ENCODE results near the gene TOP2B. TPM values are rescaled to one million over a fixed set of nuclear protein-coding genes. Genes with fewer than 3 reads are reported as not detected.
A peak's percentile ranks its signal among the peaks of the same experiment; 100 is the strongest.

TOP2B gene
- total RNA-seq, result 100 to 1,000 TPM; 139 to 143 TPM

GRCh38 chr3:25664812-25665314 is at the start of gene TOP2B:
Gene TOP2B, minus strand, starts transcription at chr3:25664907. Its CDS starts 610 bp downstream, at chr3:25664297.
- POLR2A ChIA-PET, result interaction anchor here (1.5 kb wide), 2 partner anchors 118 to 125 kb away, joined by 6 to 11 read pairs; partner anchors contain the start of genes NGLY1 and OXSM
- Mint-ChIP-seq H3K4me3 (peak within 1 kb of the TSS; percentile 94), H3K4me1 (peaks cover 31% of the 10 kb centered on the region), H3K36me3 (peaks cover 7% of the 10 kb centered on the region), H3K9me3 (no peaks in the 10 kb centered on the region), H3K27ac (peak within 1 kb of the TSS; percentile 98), H3K27me3 (no peaks in the 10 kb centered on the region)
- ATAC-seq (ENCODE audit: low read depth), result peak; percentile 89
- DNase-seq, result peak; percentile 92

- no peak overlapping the region for H3K27ac Mint-ChIP-seq
- H3K4me1 Mint-ChIP-seq, result no peaks in the 10 kb centered on the region
- H3K4me3 Mint-ChIP-seq, result no peak overlapping the region
- ATAC-seq (ENCODE audit: low read depth) (no peak), DNase-seq (no peak)
- H3K36me3 Mint-ChIP-seq, result peaks cover 9% of the 10 kb centered on the region
- peaks cover 6% of the 10 kb centered on the region for H3K9me3 Mint-ChIP-seq
- POLR2A ChIA-PET, result no interaction called here
- peaks cover 4% of the 10 kb centered on the region for H3K27me3 Mint-ChIP-seq
Observed at GRCh38 chr3:25713341-25713985, 48.8 kb upstream of the TOP2B start.

GRCh38 chr3:25711090-25711489 is 46.4 kb upstream of the TOP2B start:
- Mint-ChIP-seq H3K27me3 (peaks cover 5% of the 10 kb centered on the region), H3K36me3 (no peaks in the 10 kb centered on the region), H3K4me1 (no peaks in the 10 kb centered on the region), H3K27ac (no peak overlapping the region), H3K4me3 (no peak overlapping the region), H3K9me3 (peaks cover 1% of the 10 kb centered on the region)
- ATAC-seq (ENCODE audit: low read depth) (no peak), DNase-seq (no peak)
- POLR2A ChIA-PET, result no interaction called here

GRCh38 chr3:25708036-25708435 is 43.3 kb upstream of the TOP2B start:
- Mint-ChIP-seq H3K36me3 (no peaks in the 10 kb centered on the region), H3K9me3 (peaks cover 1% of the 10 kb centered on the region), H3K4me1 (no peaks in the 10 kb centered on the region), H3K4me3 (no peak overlapping the region), H3K27ac (no peak overlapping the region), H3K27me3 (peaks cover 5% of the 10 kb centered on the region)
- POLR2A ChIA-PET, result no interaction called here
- ATAC-seq (ENCODE audit: low read depth) (no peak), DNase-seq (no peak)

GRCh38 chr3:25707268-25707926 is 42.7 kb upstream of the TOP2B start:
- peaks cover 1% of the 10 kb centered on the region for H3K9me3 Mint-ChIP-seq
- peaks cover 8% of the 10 kb centered on the region for H3K27me3 Mint-ChIP-seq
- DNase-seq, result no peak
- H3K4me3 Mint-ChIP-seq, result no peak overlapping the region
- H3K27ac Mint-ChIP-seq, result no peak overlapping the region
- no peaks in the 10 kb centered on the region for H3K4me1 Mint-ChIP-seq
- POLR2A ChIA-PET, result no interaction called here
- H3K36me3 Mint-ChIP-seq, result no peaks in the 10 kb centered on the region
- no peak for ATAC-seq (ENCODE audit: low read depth)

GRCh38 chr3:25706213-25706612 is 41.5 kb upstream of the TOP2B start:
- H3K4me1 Mint-ChIP-seq, result no peaks in the 10 kb centered on the region
- H3K27ac Mint-ChIP-seq, result no peak overlapping the region
- H3K27me3 Mint-ChIP-seq, result peaks cover 8% of the 10 kb centered on the region
- no peaks in the 10 kb centered on the region for H3K36me3 Mint-ChIP-seq
- POLR2A ChIA-PET, result no interaction called here
- no peak for DNase-seq
- no peak for ATAC-seq (ENCODE audit: low read depth)
- H3K4me3 Mint-ChIP-seq, result no peak overlapping the region
- H3K9me3 Mint-ChIP-seq, result peaks cover 1% of the 10 kb centered on the region

GRCh38 chr3:25697553-25697952 is 32.8 kb upstream of the TOP2B start:
- Mint-ChIP-seq H3K4me3 (no peak overlapping the region), H3K27me3 (peaks cover 13% of the 10 kb centered on the region), H3K9me3 (peaks cover 2% of the 10 kb centered on the region), H3K27ac (no peak overlapping the region), H3K4me1 (no peaks in the 10 kb centered on the region), H3K36me3 (no peaks in the 10 kb centered on the region)
- POLR2A ChIA-PET, result no interaction called here
- DNase-seq (no peak), ATAC-seq (ENCODE audit: low read depth) (no peak)

- Mint-ChIP-seq H3K27ac (no peak overlapping the region), H3K4me1 (no peaks in the 10 kb centered on the region), H3K36me3 (no peaks in the 10 kb centered on the region), H3K4me3 (no peak overlapping the region), H3K9me3 (peaks cover 2% of the 10 kb centered on the region), H3K27me3 (peaks cover 15% of the 10 kb centered on the region)
- DNase-seq, result no peak
- ATAC-seq (ENCODE audit: low read depth), result no peak
- POLR2A ChIA-PET, result no interaction called here
Observed at GRCh38 chr3:25695731-25696420, 31.2 kb upstream of the TOP2B start.

- H3K27ac Mint-ChIP-seq, result no peak overlapping the region
- peaks cover 17% of the 10 kb centered on the region for H3K27me3 Mint-ChIP-seq
- POLR2A ChIA-PET, result no interaction called here
- H3K4me3 Mint-ChIP-seq, result no peak overlapping the region
- no peak for ATAC-seq (ENCODE audit: low read depth)
- no peaks in the 10 kb centered on the region for H3K36me3 Mint-ChIP-seq
- no peak for DNase-seq
- peaks cover 2% of the 10 kb centered on the region for H3K9me3 Mint-ChIP-seq
- no peaks in the 10 kb centered on the region for H3K4me1 Mint-ChIP-seq
Observed at GRCh38 chr3:25693238-25693637, 28.5 kb upstream of the TOP2B start.

GRCh38 chr3:25692341-25692740 is 27.6 kb upstream of the TOP2B start:
- ATAC-seq (ENCODE audit: low read depth) (no peak), DNase-seq (no peak)
- Mint-ChIP-seq H3K27me3 (peaks cover 17% of the 10 kb centered on the region), H3K4me3 (no peak overlapping the region), H3K9me3 (peaks cover 2% of the 10 kb centered on the region), H3K36me3 (no peaks in the 10 kb centered on the region), H3K4me1 (no peaks in the 10 kb centered on the region), H3K27ac (no peak overlapping the region)
- POLR2A ChIA-PET, result no interaction called here

GRCh38 chr3:25690768-25691533 is 26.2 kb upstream of the TOP2B start:
- DNase-seq (no peak), ATAC-seq (ENCODE audit: low read depth) (no peak)
- no peak overlapping the region for H3K27ac Mint-ChIP-seq
- H3K36me3 Mint-ChIP-seq, result no peaks in the 10 kb centered on the region
- peaks cover 13% of the 10 kb centered on the region for H3K27me3 Mint-ChIP-seq
- no peaks in the 10 kb centered on the region for H3K4me1 Mint-ChIP-seq
- no peak overlapping the region for H3K4me3 Mint-ChIP-seq
- POLR2A ChIA-PET, result no interaction called here
- H3K9me3 Mint-ChIP-seq, result peaks cover 2% of the 10 kb centered on the region

GRCh38 chr3:25689226-25689625 is 24.5 kb upstream of the TOP2B start:
- no peak for DNase-seq
- H3K36me3 Mint-ChIP-seq, result no peaks in the 10 kb centered on the region
- ATAC-seq (ENCODE audit: low read depth), result no peak
- POLR2A ChIA-PET, result no interaction called here
- no peaks in the 10 kb centered on the region for H3K9me3 Mint-ChIP-seq
- H3K4me1 Mint-ChIP-seq, result no peaks in the 10 kb centered on the region
- peaks cover 11% of the 10 kb centered on the region for H3K27me3 Mint-ChIP-seq
- H3K27ac Mint-ChIP-seq, result no peak overlapping the region
- H3K4me3 Mint-ChIP-seq, result no peak overlapping the region

- Mint-ChIP-seq H3K4me3 (no peak overlapping the region), H3K9me3 (no peaks in the 10 kb centered on the region), H3K4me1 (no peaks in the 10 kb centered on the region), H3K36me3 (no peaks in the 10 kb centered on the region), H3K27ac (no peak overlapping the region), H3K27me3 (peaks cover 6% of the 10 kb centered on the region)
- POLR2A ChIA-PET, result no interaction called here
- no peak for ATAC-seq (ENCODE audit: low read depth)
- DNase-seq, result no peak
Observed at GRCh38 chr3:25687742-25688141, 23.0 kb upstream of the TOP2B start.

Data from activated naive CD8-positive, alpha-beta T cell treated with anti-CD3 and anti-CD28 coated beads, Interleukin-2, amount 10 ng/mL, durations not matched to agents 7 days and 5 days (primary cell).